HepG2 (cell line): Measurements from ENCODE around the gene MCC. TPM values are rescaled to one million over a fixed set of nuclear protein-coding genes. Genes with fewer than 3 reads are reported as not detected.
A peak's percentile ranks its signal among the peaks of the same experiment; 100 is the strongest.

Experiments used
- ATAC-seq: fragments of 200-7000 bp; cut with Tn5 transposase; 3 replicates; pipeline ENCODE4 v1.9.1; 2020; ENCODE audit warnings: mild to moderate bottlenecking, moderate library complexity
- BruUV-seq: library from RNA; stranded (reverse); fragments of 400-500 nt; replicated peaks from 2 replicates; lab custom pipeline; 2021; lab: Mats Ljungman, UMichigan
- CTCF ChIA-PET: fragments of 300-600 bp; formaldehyde crosslinking; extraction: SDS; loops from one replicate; lab custom pipeline; 2021; ENCODE audit warnings: low total read pairs, inconsistent platforms, low intra/inter-chr PET ratio; lab: Yijun Ruan, JAX
- POLR2A ChIA-PET: fragments of 350-600 bp; sonication (Branson Sonifier 250); formaldehyde crosslinking; loops from one replicate; lab custom pipeline; 2020; ENCODE audit warnings: antibody characterized with exemption, inconsistent platforms; lab: Yijun Ruan, JAX
- DNase-seq: peaks from one replicate; pipeline ENCODE4 v3.0.0-alpha.2; 2015; ENCODE audit warnings: low spot score
- FAIRE-seq: peaks from 3 replicates; lab custom pipeline; 2011; peaks lifted over from hg19 to GRCh38; lab: Jason Lieb, UNC
- H2AFZ ChIP-seq: one replicate; pipeline ENCODE4 v1.6.1; 2011; ENCODE audit warnings: low read length, inconsistent platforms
- H3K27ac ChIP-seq: fragments of 300-600 bp; 3 replicates; pipeline ENCODE4 v1.8.0; 2011; ENCODE audit warnings: mixed run types, mild to moderate bottlenecking, mixed read lengths, low read length, inconsistent platforms; ENCODE audit not compliant: insufficient read depth; ENCODE audit errors: extremely low read length
- H3K27me3 ChIP-seq, 2 experiments: fragments of 200-600 bp in 1 of 2; 2 replicates in 1 of 2; 3 replicates in 1 of 2; pipeline versions ENCODE4 v1.6.0 to v1.8.0; 2011; ENCODE audit warnings: low read length in 2 of 2, mild to moderate bottlenecking in 2 of 2, moderate library complexity in 2 of 2, inconsistent platforms in 1 of 2; ENCODE audit not compliant: insufficient read depth in 2 of 2, control insufficient read depth in 1 of 2
- H3K36me3 ChIP-seq, 2 experiments: fragments of 200-600 bp in 1 of 2; replicated peaks in 1 of 2; 2 replicates in 1 of 2; 3 replicates in 1 of 2; pipeline versions ENCODE4 v1.5.1 to v1.8.0; 2011; ENCODE audit warnings: low read length in 2 of 2, inconsistent platforms in 1 of 2; ENCODE audit not compliant: insufficient read depth in 2 of 2, control insufficient read depth in 1 of 2
- H3K4me1 ChIP-seq: 2 replicates; pipeline ENCODE4 v1.5.1; 2012; ENCODE audit warnings: low read length, inconsistent platforms; ENCODE audit not compliant: insufficient read depth
- H3K4me2 ChIP-seq: 2 replicates; pipeline ENCODE4 v1.6.0; 2011; ENCODE audit warnings: low read depth, low read length, inconsistent platforms
- H3K4me3 ChIP-seq, 3 experiments: fragments of 200-600 bp in 1 of 3; sonication (generic), shearing (Covaris generic) in 1 of 3; replicated peaks in 1 of 3; 2 replicates each; pipeline ENCODE4 v1.5.1; 2011 to 2016; ENCODE audit warnings: low read length in 3 of 3, inconsistent platforms in 2 of 3, low read depth in 2 of 3, mild to moderate bottlenecking in 2 of 3, control low read depth in 1 of 3, mixed read lengths in 1 of 3; ENCODE audit not compliant: insufficient read depth in 1 of 3
- H3K79me2 ChIP-seq: one replicate; pipeline ENCODE4 v1.6.1; 2011; ENCODE audit warnings: low read length, inconsistent platforms; ENCODE audit not compliant: insufficient read depth
- H3K9ac ChIP-seq: 2 replicates; pipeline ENCODE4 v1.6.0; 2011; ENCODE audit warnings: mild to moderate bottlenecking, low read depth, low read length, inconsistent platforms; ENCODE audit not compliant: insufficient read depth
- H3K9me3 ChIP-seq: 2 replicates; pipeline ENCODE4 v1.5.1; 2012; ENCODE audit warnings: mild to moderate bottlenecking, low read length
- H4K20me1 ChIP-seq: 2 replicates; pipeline ENCODE4 v1.6.0; 2011; ENCODE audit warnings: inconsistent platforms, mild to moderate bottlenecking, low read length, moderate library complexity; ENCODE audit not compliant: insufficient read depth
- ERF ChIP-seq: IDR thresholded peaks from 2 replicates; pipeline ENCODE4 v1.6.1; 2018; ENCODE audit warnings: missing biosample characterization, missing genetic modification reagents
- HOXA5 ChIP-seq: sonication (generic); formaldehyde crosslinking; IDR thresholded peaks from 2 replicates; pipeline ENCODE4 v1.4.0; 2020; ENCODE audit warnings: missing genetic modification reagents
- RAD21 ChIP-seq: fragments of 450-650 bp; formaldehyde crosslinking; IDR thresholded peaks from 2 replicates; pipeline ENCODE4 v1.5.0; 2020; ENCODE audit warnings: mild to moderate bottlenecking
- STAG1 ChIP-seq: sonication (generic); formaldehyde crosslinking; IDR thresholded peaks from 2 replicates; pipeline ENCODE4 v1.4.0; 2020; ENCODE audit warnings: missing genetic modification reagents
- ZMAT3 ChIP-seq: sonication (generic); formaldehyde crosslinking; conservative IDR thresholded peaks from 2 replicates; pipeline ENCODE4 v1.7.0; 2021; ENCODE audit warnings: missing genetic modification reagents
- ZNF878 ChIP-seq: sonication (generic); formaldehyde crosslinking; IDR thresholded peaks from 2 replicates; pipeline ENCODE4 v1.8.1; 2023; ENCODE audit warnings: mild to moderate bottlenecking, missing genetic modification reagents, moderate library complexity
- ZSCAN21 ChIP-seq: sonication (generic); formaldehyde crosslinking; IDR thresholded peaks from 2 replicates; pipeline ENCODE4 v1.8.0; 2022; ENCODE audit warnings: mild to moderate bottlenecking, missing genetic modification reagents, moderate library complexity, borderline replicate concordance
- WGBS: methylation state at CpG from one replicate; pipeline ENCODE4 v1.1.6; 2017; ENCODE audit warnings: low lambda C conversion rate; 5-methylcytosine and 5-hydroxymethylcytosine counted together
- in situ Hi-C: cut with HindIII; loops from 2 replicates; pipeline ENCODE4 v1.10.0; 2017; ENCODE audit warnings: low pct_unique_long_range_greater_than_20kb; ENCODE audit not compliant: extremely low pct_ligation_motif_present
- intact Hi-C: fragments of 100-400 bp; cut with micrococcal nuclease; formaldehyde crosslinking; loops from one replicate; pipeline ENCODE4 v1.10.0; 2022; ENCODE audit not compliant: unreplicated experiment
- polyA plus RNA-seq, 8 experiments: library from polyadenylated mRNA; depleted of rRNA in 3 of 8; stranded (reverse) in 7 of 8; unstranded in 1 of 8; fragments of >200 nt; fragmentation: Illumina TruSeq in 4 of 8; extraction: Trizol in 4 of 8; gene quantifications; 2 replicates each; pipeline versions ENCODE4 v1.2.1 to v1.2.3, GENCODE V29; 2011 to 2016; ENCODE audit warnings: low read depth in 4 of 8, missing spikeins in 1 of 8, mixed read lengths in 1 of 8; ENCODE audit not compliant: insufficient read depth in 1 of 8
- total RNA-seq, 5 experiments: library from RNA; depleted of rRNA; stranded (reverse); fragments of >200 nt; fragmentation: Illumina TruSeq; extraction: Trizol; gene quantifications; 2 replicates each; pipeline ENCODE4 v1.2.3, GENCODE V29; 2016; ENCODE audit warnings: low read depth in 1 of 5
- TF ChIP-seq, protein P1 (sequence below): sonication (generic); formaldehyde crosslinking; IDR thresholded peaks from 2 replicates; pipeline ENCODE4 v1.4.0; 2020; ENCODE audit warnings: mild to moderate bottlenecking, missing genetic modification reagents
- TF ChIP-seq, protein P2 (sequence below): sonication (generic); formaldehyde crosslinking; IDR thresholded peaks from 2 replicates; pipeline ENCODE4 v1.4.0; 2020; ENCODE audit warnings: missing genetic modification reagents
- TF ChIP-seq, protein P3 (sequence below): sonication (generic); formaldehyde crosslinking; IDR thresholded peaks from 2 replicates; pipeline ENCODE4 v1.9.0; 2021; ENCODE audit warnings: missing genetic modification reagents, mild to moderate bottlenecking, borderline replicate concordance
- TF ChIP-seq, protein P4 (sequence below): sonication (generic); formaldehyde crosslinking; IDR thresholded peaks from 2 replicates; pipeline ENCODE4 v1.5.0; 2020; ENCODE audit warnings: mild to moderate bottlenecking, missing genetic modification reagents, moderate library complexity
- TF ChIP-seq, protein P5 (sequence below): IDR thresholded peaks from 2 replicates; pipeline ENCODE4 v1.6.1; 2016; ENCODE audit warnings: missing biosample characterization, missing genetic modification reagents, low read depth

The MCC gene
- total and polyA plus RNA-seq, 2 of the 13 experiments (the other 11 are each of a cell fraction or from before 2014, with no cell fraction given) = 0.55 to 2.4 TPM

DNA sequence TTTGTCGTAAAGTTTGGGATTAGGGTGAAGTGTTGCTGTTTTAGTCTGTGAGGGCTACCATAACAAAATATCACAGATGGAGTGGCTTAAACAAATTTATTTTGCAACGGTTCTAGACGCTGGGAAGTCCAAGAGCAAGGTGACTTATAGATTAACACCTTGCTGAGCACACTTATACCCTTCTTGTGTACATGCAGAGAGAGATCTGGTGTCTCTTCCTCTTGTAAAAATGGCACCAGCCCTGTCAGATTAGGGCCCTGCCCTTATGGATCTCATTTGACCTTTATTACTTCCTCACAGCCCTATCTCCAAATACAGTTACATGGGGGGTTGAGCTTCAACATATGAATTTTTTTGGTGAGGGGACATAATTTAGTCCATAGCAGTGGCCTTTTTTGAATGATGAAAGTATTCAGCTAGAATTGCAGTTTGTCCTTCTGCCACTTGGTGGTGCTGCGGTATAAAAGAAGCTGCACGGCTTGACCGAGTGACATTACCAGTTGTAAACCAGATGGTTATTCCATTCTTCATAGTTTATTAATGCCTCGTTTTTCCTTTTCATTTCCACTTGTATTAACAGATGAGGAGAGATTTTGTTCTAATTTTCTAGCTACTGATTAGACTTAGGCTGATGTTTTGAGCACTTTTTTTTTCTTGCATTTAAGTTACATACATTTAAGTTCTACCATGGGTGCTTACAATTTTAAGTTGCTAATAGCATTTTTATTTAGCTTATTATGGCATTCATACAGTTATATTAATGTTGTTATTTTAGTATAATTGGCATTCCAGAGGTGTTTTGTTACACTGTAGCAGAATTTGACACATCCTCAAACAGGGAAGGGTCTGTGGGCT, 492.3 kb downstream of the MCC start:
- H3K79me2 ChIP-seq = peaks cover 37% of the 10 kb centered on the region
- DNase-seq = peak; percentile 50
- intact Hi-C loops = loop anchor here (1.0 to 5.0 kb wide), 5 partner anchors 25 to 610 kb away; no protein-coding TSS in a partner anchor
- ChIA-PET CTCF (interaction anchor here (1.1 to 1.9 kb wide), 4 partner anchors 38 to 383 kb away, joined by 3 to 7 read pairs (median 4); no protein-coding TSS in a partner anchor), POLR2A (interaction anchor here (1.2 to 1.7 kb wide), 3 partner anchors 20 to 28 kb away, joined by 3 to 9 read pairs (median 4); partner anchors contain the start of gene DCP2)
- H4K20me1 ChIP-seq = no peaks in the 10 kb centered on the region
- no TSS peak for BruUV-seq
- H3K4me1 ChIP-seq = 0 out of 2 replicates have a peak, but pooled peaks cover 10% of the 10 kb centered on the region
- H3K27ac ChIP-seq = no peak overlapping the region
- no peak overlapping the region for H2AFZ ChIP-seq
- 22% methylated on average over 7 of the region's 7 CpGs for WGBS
- peaks cover 5 to 49% of the 10 kb centered on the region in 2 experiments for H3K36me3 ChIP-seq
- H3K9ac ChIP-seq = no peak overlapping the region
- H3K9me3 ChIP-seq = no peaks in the 10 kb centered on the region
- in situ Hi-C loops = loop anchor here (10.0 kb wide), 1 partner anchor 329 kb away; no protein-coding TSS in a partner anchor
- no peak for FAIRE-seq
- ATAC-seq = peak; percentile 82
- no peak overlapping the region for H3K4me3 ChIP-seq
- H3K27me3 ChIP-seq = no peaks in the 10 kb centered on the region
- no peak overlapping the region for H3K4me2 ChIP-seq
- TF ChIP-seq HOXA5 (CRISPR knock-in tag) = 0 out of 2 replicates have a peak, but pooled peaks have one; percentile 42
- TF ChIP-seq, protein P1, sequence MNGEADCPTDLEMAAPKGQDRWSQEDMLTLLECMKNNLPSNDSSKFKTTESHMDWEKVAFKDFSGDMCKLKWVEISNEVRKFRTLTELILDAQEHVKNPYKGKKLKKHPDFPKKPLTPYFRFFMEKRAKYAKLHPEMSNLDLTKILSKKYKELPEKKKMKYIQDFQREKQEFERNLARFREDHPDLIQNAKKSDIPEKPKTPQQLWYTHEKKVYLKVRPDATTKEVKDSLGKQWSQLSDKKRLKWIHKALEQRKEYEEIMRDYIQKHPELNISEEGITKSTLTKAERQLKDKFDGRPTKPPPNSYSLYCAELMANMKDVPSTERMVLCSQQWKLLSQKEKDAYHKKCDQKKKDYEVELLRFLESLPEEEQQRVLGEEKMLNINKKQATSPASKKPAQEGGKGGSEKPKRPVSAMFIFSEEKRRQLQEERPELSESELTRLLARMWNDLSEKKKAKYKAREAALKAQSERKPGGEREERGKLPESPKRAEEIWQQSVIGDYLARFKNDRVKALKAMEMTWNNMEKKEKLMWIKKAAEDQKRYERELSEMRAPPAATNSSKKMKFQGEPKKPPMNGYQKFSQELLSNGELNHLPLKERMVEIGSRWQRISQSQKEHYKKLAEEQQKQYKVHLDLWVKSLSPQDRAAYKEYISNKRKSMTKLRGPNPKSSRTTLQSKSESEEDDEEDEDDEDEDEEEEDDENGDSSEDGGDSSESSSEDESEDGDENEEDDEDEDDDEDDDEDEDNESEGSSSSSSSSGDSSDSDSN (CRISPR knock-in tag) = no peak
- TF ChIP-seq ZMAT3 = no peak
- peak; percentile 40; the same call in 1 of the 2 replicates for TF ChIP-seq ERF (CRISPR knock-in tag)
- peak; percentile 72 for TF ChIP-seq RAD21
- TF ChIP-seq, protein P2, sequence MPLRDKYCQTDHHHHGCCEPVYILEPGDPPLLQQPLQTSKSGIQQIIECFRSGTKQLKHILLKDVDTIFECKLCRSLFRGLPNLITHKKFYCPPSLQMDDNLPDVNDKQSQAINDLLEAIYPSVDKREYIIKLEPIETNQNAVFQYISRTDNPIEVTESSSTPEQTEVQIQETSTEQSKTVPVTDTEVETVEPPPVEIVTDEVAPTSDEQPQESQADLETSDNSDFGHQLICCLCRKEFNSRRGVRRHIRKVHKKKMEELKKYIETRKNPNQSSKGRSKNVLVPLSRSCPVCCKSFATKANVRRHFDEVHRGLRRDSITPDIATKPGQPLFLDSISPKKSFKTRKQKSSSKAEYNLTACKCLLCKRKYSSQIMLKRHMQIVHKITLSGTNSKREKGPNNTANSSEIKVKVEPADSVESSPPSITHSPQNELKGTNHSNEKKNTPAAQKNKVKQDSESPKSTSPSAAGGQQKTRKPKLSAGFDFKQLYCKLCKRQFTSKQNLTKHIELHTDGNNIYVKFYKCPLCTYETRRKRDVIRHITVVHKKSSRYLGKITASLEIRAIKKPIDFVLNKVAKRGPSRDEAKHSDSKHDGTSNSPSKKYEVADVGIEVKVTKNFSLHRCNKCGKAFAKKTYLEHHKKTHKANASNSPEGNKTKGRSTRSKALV (CRISPR knock-in tag) = peak; percentile 52; the same call in 1 of the 2 replicates
- TF ChIP-seq, protein P3, sequence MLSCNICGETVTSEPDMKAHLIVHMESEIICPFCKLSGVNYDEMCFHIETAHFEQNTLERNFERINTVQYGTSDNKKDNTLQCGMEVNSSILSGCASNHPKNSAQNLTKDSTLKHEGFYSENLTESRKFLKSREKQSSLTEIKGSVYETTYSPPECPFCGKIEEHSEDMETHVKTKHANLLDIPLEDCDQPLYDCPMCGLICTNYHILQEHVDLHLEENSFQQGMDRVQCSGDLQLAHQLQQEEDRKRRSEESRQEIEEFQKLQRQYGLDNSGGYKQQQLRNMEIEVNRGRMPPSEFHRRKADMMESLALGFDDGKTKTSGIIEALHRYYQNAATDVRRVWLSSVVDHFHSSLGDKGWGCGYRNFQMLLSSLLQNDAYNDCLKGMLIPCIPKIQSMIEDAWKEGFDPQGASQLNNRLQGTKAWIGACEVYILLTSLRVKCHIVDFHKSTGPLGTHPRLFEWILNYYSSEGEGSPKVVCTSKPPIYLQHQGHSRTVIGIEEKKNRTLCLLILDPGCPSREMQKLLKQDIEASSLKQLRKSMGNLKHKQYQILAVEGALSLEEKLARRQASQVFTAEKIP (CRISPR knock-in tag) = no peak
- TF ChIP-seq STAG1 (CRISPR knock-in tag) = peak; percentile 88
- TF ChIP-seq, protein P4, sequence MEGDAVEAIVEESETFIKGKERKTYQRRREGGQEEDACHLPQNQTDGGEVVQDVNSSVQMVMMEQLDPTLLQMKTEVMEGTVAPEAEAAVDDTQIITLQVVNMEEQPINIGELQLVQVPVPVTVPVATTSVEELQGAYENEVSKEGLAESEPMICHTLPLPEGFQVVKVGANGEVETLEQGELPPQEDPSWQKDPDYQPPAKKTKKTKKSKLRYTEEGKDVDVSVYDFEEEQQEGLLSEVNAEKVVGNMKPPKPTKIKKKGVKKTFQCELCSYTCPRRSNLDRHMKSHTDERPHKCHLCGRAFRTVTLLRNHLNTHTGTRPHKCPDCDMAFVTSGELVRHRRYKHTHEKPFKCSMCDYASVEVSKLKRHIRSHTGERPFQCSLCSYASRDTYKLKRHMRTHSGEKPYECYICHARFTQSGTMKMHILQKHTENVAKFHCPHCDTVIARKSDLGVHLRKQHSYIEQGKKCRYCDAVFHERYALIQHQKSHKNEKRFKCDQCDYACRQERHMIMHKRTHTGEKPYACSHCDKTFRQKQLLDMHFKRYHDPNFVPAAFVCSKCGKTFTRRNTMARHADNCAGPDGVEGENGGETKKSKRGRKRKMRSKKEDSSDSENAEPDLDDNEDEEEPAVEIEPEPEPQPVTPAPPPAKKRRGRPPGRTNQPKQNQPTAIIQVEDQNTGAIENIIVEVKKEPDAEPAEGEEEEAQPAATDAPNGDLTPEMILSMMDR (CRISPR knock-in tag) = peak; percentile 87
- TF ChIP-seq, protein P5, sequence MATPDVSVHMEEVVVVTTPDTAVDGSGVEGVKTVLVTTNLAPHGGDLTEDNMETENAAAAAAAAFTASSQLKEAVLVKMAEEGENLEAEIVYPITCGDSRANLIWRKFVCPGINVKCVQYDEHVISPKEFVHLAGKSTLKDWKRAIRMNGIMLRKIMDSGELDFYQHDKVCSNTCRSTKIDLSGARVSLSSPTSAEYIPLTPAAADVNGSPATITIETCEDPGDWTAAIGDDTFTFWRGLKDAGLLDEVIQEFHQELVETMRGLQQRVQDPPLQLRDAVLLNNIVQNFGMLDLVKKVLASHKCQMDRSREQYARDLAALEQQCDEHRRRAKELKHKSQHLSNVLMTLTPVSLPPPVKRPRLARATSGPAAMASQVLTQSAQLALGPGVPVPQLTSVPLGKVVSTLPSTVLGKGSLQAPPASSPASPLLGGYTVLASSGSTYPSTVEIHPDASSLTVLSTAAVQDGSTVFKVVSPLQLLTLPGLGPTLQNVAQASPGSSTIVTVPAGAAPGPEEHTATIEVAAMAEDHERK (CRISPR knock-in tag) = no peak
- TF ChIP-seq ZSCAN21 (CRISPR knock-in tag) = no peak
- TF ChIP-seq ZNF878 = no peak
